ENCODE results near the gene KCTD14. TPM values are rescaled to one million over a fixed set of nuclear protein-coding genes. Genes with fewer than 3 reads are reported as not detected.
"Not testable (repeated sequence)": the region's sequence is repeated elsewhere in the genome, so short reads cannot be mapped to it uniquely, and the experiment has no call there.

KCTD14 gene
- total RNA-seq, 2 donors from 2014 or later = 0.59 to 3.6 TPM

GRCh38 chr11:78061088-78061920 lies 38.2 kb upstream of the KCTD14 start:
- Histone ChIP-seq H3K27ac (no peak overlapping the region), H3K9me3 (no peaks in the 10 kb centered on the region), H3K36me3 (no peaks in the 10 kb centered on the region), H3K4me3 (no peak overlapping the region), H3K27me3 (no peaks in the 10 kb centered on the region), H3K4me1 (peaks cover 0 to 10% of the 10 kb centered on the region in 2 donors)
- no peak for DNase-seq (ENCODE audit: low spot score)
- TF ChIP-seq, protein P1, sequence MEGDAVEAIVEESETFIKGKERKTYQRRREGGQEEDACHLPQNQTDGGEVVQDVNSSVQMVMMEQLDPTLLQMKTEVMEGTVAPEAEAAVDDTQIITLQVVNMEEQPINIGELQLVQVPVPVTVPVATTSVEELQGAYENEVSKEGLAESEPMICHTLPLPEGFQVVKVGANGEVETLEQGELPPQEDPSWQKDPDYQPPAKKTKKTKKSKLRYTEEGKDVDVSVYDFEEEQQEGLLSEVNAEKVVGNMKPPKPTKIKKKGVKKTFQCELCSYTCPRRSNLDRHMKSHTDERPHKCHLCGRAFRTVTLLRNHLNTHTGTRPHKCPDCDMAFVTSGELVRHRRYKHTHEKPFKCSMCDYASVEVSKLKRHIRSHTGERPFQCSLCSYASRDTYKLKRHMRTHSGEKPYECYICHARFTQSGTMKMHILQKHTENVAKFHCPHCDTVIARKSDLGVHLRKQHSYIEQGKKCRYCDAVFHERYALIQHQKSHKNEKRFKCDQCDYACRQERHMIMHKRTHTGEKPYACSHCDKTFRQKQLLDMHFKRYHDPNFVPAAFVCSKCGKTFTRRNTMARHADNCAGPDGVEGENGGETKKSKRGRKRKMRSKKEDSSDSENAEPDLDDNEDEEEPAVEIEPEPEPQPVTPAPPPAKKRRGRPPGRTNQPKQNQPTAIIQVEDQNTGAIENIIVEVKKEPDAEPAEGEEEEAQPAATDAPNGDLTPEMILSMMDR (IDR thresholded peaks at IDR 0.05) = no peak

GRCh38 chr11:78060533-78060932 lies 37.5 kb upstream of the KCTD14 start:
- no peaks in the 10 kb centered on the region for H3K36me3 ChIP-seq
- no peak overlapping the region for H3K27ac ChIP-seq
- TF ChIP-seq, protein P1 (IDR thresholded peaks at IDR 0.05) = no peak

GRCh38 chr11:78059749-78060328 lies 36.8 kb upstream of the KCTD14 start:
- not testable (repeated sequence) for DNase-seq (ENCODE audit: low spot score); H3K27ac ChIP-seq; H3K9me3 ChIP-seq; H3K27me3 ChIP-seq; H3K4me3 ChIP-seq; H3K36me3 ChIP-seq
- peaks cover 0 to 10% of the 10 kb centered on the region in 2 donors for H3K4me1 ChIP-seq

More at GRCh38 chr11:78060533-78060932, 37.5 kb upstream of the KCTD14 start:
- Histone ChIP-seq H3K4me3 (no peak overlapping the region), H3K27me3 (no peaks in the 10 kb centered on the region), H3K9me3 (no peaks in the 10 kb centered on the region), H3K4me1 (peaks cover 0 to 10% of the 10 kb centered on the region in 2 donors)
- DNase-seq (ENCODE audit: low spot score) = no peak

DNA sequence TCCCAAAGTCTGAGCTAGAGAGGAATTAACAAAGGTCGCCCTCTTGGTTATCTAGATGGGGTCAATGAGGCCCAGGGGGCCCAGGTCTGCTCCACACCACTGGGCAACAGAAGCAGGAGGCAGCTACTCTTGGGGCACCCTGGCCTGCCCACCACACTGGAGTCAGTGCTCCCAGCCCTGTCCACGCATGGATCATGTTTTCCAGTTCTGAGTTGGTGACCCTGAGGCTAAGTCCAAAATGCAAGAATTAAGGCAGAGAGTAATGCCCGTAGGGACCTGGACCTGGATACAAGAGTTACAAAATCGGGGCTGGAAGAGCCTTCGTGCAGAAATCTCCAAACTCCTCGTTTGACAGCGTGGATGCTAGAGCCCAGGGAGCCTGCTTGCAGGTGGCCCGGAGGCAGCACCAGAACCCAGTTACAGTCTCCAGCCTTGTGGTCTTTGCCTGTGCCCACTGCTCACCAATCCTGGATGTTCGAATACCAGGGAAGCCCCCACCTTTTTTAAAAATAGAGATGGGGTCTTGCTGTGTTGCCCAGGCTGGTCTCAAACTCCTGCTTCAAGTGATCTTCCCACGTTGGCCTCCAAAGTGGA lies 34.5 kb upstream of the KCTD14 start:
- no peaks in the 10 kb centered on the region for H3K36me3 ChIP-seq
- no peak overlapping the region for H3K27ac ChIP-seq
- TF ChIP-seq, protein P1 (IDR thresholded peaks at IDR 0.05) = no peak
- H3K27me3 ChIP-seq = no peaks in the 10 kb centered on the region
- no peak for DNase-seq (ENCODE audit: low spot score)
- no peaks in the 10 kb centered on the region for H3K9me3 ChIP-seq
- H3K4me3 ChIP-seq = no peak overlapping the region
- peaks cover 0 to 10% of the 10 kb centered on the region in 2 donors for H3K4me1 ChIP-seq

- peaks cover 0 to 2% of the 10 kb centered on the region in 2 donors for H3K4me1 ChIP-seq
- H3K9me3 ChIP-seq = no peaks in the 10 kb centered on the region
- no peak overlapping the region for H3K27ac ChIP-seq
- TF ChIP-seq, protein P1 (IDR thresholded peaks at IDR 0.05) = no peak
- H3K27me3 ChIP-seq = no peaks in the 10 kb centered on the region
- no peak overlapping the region for H3K4me3 ChIP-seq
- H3K36me3 ChIP-seq = no peaks in the 10 kb centered on the region
- no peak for DNase-seq (ENCODE audit: low spot score)
Measured at GRCh38 chr11:78056093-78056492, 33.0 kb upstream of the KCTD14 start.

GRCh38 chr11:78054971-78055370 lies 31.9 kb upstream of the KCTD14 start:
- DNase-seq (ENCODE audit: low spot score) = no peak
- Histone ChIP-seq H3K4me3 (no peak overlapping the region), H3K36me3 (no peaks in the 10 kb centered on the region), H3K4me1 (no peaks in the 10 kb centered on the region), H3K9me3 (no peaks in the 10 kb centered on the region), H3K27ac (no peak overlapping the region), H3K27me3 (no peaks in the 10 kb centered on the region)
- TF ChIP-seq, protein P1 (IDR thresholded peaks at IDR 0.05) = no peak

Measured in right atrium auricular region (tissue), 2 donors.